ENCODE data around the gene GALNT11.
"Not testable (repeated sequence)": the region's sequence is repeated elsewhere in the genome, so short reads cannot be mapped to it uniquely, and the experiment has no call there.

Gene GALNT11

GRCh38 chr7:152030059-152030458 lies 4.6 kb downstream of the GALNT11 start:
- not testable (repeated sequence) for DNase-seq

- DNase-seq, result not testable (repeated sequence)
Observed at GRCh38 chr7:152030639-152031038, 5.2 kb downstream of the GALNT11 start.

DNA sequence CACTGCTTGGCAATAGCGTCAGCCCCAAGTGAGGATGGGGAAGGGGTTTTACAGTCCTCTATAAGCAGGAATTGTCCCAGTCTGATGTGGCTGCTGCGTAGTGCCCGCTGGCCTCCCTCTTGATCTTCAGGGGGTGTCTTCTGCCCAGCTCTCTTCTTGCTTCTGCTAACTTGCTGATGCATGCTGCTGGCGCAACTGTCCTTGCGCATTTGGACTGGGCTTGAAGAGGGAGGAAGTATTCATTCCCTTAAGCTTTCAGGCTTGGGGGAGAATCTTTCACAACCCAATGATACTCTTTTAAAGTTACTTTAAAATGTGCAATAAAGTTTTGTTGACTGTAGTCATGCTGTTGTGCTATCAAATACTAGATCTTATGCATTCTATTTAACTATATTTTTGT lies 10.3 kb downstream of the GALNT11 start:
- no peak for DNase-seq

DNA sequence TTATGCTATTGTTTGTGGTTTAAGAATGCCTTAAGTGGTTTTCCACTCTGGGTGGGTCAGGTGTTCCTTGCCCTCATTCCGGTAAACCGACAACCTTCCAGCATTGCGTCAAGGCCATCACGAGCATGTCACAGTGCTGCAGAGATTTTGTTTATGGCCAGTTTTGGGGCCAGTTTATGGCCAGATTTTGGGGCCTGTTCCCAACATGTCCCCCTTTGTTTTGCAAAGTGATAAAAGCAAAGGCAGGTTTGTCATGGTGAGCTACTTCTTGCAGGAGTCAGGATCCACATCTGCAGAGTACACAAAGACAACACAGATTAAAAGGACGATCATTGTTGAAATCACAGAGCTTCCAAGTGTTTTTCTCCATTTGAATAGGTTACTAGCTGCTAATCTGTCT lies 12.9 kb downstream of the GALNT11 start:
- DNase-seq, result not testable (repeated sequence)

DNA sequence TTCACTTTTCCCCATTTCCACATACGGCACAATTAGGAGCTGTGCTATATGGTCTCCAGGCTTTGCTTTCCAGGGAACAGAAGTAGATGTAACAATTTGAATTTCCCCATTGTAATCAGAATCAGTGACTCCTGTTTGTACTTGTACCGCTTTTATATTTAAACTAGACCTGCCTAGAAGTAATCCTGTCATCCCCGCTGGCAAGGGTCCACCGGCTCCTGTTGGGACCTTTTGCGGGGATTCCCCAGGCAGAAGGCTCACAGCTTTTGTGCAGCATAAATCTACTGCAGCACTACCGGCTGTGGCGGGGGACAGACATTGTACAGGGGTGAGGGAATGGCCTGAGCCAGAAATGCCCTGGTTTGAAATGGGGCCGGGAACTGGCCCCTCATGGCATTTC lies 17.6 kb downstream of the GALNT11 start:
- not testable (repeated sequence) for DNase-seq

DNA sequence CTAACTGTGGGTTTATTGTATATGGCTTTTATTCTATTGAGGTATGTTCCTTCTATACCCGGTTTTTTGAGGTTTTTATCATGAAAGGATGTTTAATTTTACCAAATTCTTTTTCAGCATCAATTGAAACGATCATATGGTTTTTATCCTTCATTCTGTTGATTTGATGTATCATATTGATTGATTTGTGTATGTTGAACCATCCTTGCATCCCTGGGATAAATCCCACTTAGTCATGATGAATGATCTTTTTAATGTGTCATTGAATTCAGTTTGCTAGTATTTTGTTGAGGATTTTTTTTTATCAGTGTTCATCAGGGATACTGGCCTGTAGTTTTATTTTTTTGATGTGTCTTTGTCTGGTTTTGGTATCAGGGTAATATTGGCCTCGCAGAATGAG lies 19.4 kb downstream of the GALNT11 start:
- DNase-seq, result not testable (repeated sequence)

DNA sequence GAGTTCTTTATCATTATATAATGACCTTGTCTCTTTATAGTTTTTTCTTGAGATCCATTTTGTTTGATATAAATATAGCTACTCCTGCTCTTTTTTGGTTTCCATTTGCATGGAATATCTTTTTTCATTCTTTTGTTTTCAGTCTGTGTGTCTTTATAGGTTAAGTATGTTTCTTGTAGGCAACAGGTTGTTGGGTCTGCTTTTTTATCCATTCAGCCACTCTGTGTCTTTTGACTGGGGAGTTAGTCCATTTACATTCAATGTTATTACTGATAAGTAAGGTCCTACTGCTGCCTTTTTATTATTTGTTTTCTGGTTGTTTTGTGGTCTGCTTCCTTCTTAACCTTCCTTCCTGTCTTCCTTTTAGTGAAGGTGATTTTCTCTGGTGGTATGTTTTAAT lies 21.1 kb downstream of the GALNT11 start:
- DNase-seq, result no peak

GRCh38 chr7:152048051-152048450 lies 22.6 kb downstream of the GALNT11 start:
- no peak for DNase-seq

- DNase-seq, result no peak
Observed at GRCh38 chr7:152050547-152050971, 25.1 kb downstream of the GALNT11 start.

DNA sequence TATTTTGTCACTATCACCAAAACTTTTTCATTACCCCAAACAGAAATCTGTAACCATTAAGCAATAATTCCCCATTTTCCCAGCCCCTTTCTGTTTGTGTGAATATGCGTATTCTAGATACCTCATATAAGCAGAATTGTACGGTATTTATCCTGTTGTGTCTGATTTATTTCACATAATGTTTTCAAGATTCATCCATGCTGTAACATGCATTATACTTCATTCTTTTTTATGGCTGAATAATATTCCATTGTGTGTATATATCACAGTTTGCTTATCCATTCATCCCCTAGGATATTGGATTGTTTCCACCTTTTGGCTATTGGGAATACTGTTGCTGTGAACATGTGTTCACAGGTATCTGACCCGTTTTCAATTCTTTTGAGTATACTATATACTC lies 26.5 kb downstream of the GALNT11 start:
- DNase-seq, result no peak

DNA sequence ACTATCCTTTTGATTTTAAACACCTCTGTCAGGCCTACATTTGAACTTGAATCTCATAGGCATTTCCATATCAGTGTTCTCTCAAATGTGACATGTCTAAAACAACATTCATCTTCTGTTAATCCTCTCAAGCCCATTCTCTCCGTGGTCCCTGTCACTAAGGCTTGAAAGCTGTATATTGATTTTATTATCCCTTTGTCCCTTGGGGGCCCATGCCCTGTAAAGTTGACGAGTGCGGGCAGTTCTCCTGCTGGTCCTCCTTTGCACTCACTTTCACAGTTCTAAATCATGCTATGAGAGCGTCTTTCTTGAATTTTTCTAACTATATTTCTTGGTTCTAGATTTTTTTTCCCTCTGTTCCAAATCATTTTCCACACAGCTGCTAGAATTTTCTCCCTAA lies 27.3 kb downstream of the GALNT11 start:
- DNase-seq, result no peak

- no peak for DNase-seq
Observed at GRCh38 chr7:152054367-152055230, 29.1 kb downstream of the GALNT11 start.

DNA sequence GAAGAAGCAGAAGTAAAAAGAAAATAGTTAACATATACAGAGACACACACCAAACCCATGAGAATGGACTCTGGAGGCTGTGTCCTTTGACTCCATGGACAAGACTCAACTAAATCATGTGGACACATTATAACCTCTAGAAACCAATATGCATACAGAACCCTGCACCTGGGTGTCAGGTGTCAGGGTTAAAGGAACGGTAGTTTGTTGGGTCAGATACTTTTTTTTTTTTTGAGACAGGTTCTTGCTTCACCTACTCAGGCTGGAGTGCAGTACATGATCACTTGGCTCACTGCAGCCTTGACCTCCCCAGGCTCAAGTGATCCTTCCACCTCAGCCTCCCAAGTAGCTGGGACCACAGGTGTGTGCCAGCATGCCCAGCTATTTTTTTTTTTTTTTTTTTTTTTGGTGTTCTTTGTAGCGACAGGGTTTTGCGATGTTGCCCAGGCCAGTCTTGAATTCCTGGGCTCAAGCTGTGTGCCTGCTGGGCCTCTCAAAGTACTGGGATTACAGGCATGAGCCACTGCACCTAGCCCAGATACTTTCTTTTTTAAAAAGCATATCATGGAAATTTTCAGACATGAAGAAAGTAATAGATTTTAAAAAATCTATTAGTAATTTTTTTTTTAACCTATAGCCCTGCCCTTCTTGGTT lies 31.3 kb downstream of the GALNT11 start:
- no peak for DNase-seq

DNA sequence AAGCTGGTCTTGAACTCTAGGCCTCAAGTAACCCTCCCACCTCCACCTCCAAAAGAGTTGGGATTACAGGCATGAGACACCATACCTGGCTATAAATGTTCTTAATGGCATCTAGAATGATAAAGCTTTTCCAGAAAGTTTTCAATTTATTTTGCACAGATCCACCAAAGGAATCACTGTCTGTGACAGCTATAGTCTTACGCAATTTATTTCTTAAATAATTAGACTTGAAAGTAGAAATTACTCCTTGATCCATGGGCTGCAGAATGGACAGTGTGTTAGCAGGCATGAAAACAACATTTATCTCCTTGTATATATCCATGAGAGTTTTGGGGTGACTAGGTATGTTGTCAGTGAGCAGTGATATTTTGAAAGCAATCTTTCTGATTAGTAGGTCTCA lies 33.8 kb downstream of the GALNT11 start:
- DNase-seq, result no peak

- not testable (repeated sequence) for DNase-seq
Observed at GRCh38 chr7:152061086-152061485, 35.6 kb downstream of the GALNT11 start.

DNA sequence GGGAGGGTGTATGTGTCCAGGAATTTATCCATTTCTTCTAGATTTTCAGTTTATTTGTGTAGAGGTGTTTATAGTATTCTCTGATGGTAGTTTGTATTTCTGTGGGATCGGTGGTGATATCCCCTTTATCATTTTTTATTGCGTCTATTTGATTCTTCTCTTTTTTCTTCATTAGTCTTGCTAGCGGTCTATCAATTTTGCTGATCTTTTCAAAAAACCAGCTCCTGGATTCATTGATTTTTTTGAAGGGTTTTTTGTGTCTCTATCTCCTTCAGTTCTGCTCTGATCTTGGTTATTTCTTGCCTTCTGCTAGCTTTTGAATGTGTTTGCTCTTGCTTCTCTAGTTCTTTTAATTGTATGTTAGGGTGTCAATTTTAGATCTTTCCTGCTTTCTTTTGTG lies 37.7 kb downstream of the GALNT11 start:
- DNase-seq, result not testable (repeated sequence)

GRCh38 chr7:152063821-152064220 lies 38.3 kb downstream of the GALNT11 start:
- not testable (repeated sequence) for DNase-seq

DNA sequence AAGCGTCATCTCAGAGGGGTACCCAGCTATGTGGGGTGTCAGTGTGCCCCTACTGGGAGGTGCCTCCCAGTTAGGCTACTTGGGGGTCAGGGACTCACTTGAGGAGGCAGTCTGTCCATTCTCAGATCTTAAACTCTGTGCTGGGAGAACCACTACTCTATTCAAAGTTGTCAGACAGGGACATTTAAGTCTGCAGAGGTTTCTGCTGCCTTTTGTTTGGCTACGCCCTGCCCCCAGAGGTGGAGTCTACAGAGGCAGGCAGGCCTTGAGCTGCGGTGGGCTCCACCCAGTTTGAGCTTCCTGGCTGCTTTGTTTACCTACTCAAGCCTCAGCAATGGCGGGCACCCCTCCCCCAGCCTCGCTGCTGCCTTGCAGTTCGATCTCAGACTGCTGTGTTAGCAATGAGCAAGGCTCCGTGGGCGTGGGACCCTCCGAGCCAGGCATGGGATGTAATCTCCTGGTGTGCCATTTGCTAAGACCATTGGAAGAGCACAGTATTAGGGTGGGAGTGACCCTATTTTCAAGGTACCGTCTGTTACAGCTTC lies 40.4 kb downstream of the GALNT11 start:
- DNase-seq, result not testable (repeated sequence)

DNA sequence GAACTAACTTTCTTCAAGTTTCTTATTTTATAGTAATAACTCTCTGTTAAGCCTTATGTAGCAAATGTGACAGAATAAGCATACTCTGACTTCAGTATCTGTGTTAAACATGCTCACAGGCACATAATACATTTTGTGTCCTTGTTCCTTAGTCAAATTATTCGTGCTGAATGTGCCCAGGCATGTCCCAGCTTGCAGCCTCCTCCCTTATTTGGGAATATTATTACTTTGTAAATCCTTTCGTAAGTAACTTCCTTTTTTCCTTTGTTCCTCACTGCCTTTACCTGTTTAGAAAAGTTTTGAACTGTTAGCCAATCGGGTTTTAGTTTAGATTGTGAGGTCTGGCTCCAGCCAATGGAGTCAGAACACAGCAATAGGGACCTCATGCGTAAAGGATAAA lies 46.9 kb downstream of the GALNT11 start:
- no peak for DNase-seq

GRCh38 chr7:152073352-152073751 lies 47.9 kb downstream of the GALNT11 start:
- no peak for DNase-seq

DNA sequence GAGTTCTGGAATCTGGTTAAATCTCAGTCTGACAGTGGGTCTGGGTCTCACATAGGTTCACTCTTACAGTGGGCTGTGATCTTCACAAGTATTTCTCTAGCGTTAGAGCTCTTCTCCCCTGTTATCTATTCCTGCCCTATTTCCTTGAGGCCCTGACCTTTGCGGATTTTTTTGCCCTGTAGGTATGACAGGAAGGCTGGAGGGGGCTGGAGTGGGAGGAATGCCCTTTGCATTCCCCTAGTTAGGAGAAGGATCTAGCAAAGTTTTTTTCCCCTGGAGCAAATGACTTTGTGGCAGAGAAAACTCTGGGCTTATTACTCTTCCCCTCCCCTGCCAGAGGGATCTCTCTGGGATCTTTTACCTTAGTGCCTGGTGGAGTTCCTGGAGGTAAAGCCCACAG lies 49.2 kb downstream of the GALNT11 start:
- DNase-seq, result no peak

DNA sequence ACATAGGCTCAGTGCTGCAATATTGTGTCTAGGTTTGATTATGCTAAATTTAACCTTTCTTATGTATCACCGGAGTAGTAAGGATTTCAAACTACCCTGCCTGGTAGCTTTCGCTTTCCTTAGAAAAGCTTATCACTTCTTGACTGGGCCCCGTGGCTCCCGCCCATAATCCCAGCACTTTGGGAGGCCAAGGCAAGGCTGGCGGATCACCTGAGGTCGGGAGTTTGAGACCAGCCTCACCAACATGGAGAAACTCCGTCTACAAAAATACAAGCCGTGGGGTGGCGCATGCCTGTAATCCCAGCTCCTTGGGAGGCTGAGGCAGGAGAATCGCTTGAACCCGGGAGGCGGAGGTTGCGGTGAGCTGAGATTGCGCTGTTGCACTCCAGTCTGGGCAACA lies 49.9 kb downstream of the GALNT11 start:
- DNase-seq, result not testable (repeated sequence)

DNA sequence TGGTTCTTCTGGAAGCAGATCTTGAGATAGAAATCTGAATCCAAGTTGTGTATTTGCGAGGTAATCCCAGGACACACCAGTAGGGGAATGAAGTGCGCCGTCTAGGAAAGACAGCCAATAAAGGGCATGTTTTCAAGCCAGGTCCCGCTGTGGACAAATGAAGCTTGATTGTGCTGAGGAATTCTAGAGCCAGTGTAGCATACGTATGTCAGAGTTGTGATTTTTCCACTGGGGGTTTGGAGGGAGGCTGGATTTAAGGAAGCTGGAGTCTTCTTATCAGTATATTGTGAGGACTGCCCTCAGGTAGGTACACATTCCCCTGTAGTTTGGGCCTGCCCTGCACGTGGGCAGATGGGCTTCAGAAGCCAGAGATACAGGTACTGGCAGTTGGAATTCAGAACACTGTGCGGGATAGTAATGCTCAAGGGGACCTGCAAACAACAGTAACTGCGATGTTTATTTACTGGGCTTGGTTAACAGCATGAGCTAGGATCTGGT lies 50.9 kb downstream of the GALNT11 start:
- no peak for DNase-seq

Measured in NCI-H1105 treated with DMSO at 0.1 percent for 48 hours (cell line).